NCI-H1694 (cell line): ENCODE data around the gene TMEM239.
"Not testable (repeated sequence)": the region's sequence is repeated elsewhere in the genome, so short reads cannot be mapped to it uniquely, and the experiment has no call there.

Experiments
- DNase-seq: peaks from one replicate; lab custom pipeline; 2025; lab: John Stamatoyannopoulos, UW

Gene TMEM239

GRCh38 chr20:2820896-2821869, 5.0 kb downstream of the TMEM239 start:
- DNase-seq, result no peak

- no peak for DNase-seq
Observed at GRCh38 chr20:2822073-2822472, 5.9 kb downstream of the TMEM239 start.

GRCh38 chr20:2825761-2826160, 9.6 kb downstream of the TMEM239 start:
- DNase-seq, result no peak

- no peak for DNase-seq
Observed at GRCh38 chr20:2826655-2827054, 10.5 kb downstream of the TMEM239 start.

GRCh38 chr20:2829376-2829775, 13.2 kb downstream of the TMEM239 start:
- DNase-seq, result no peak

- not testable (repeated sequence) for DNase-seq
Observed at GRCh38 chr20:2831206-2831605, 15.0 kb downstream of the TMEM239 start.

- no peak for DNase-seq
Observed at GRCh38 chr20:2833761-2834160, 17.6 kb downstream of the TMEM239 start.

GRCh38 chr20:2834401-2835110, 18.4 kb downstream of the TMEM239 start:
- DNase-seq, result no peak

GRCh38 chr20:2835331-2835796, 19.2 kb downstream of the TMEM239 start:
- no peak for DNase-seq

GRCh38 chr20:2836035-2836434, 19.9 kb downstream of the TMEM239 start:
- no peak for DNase-seq

- no peak for DNase-seq
Observed at GRCh38 chr20:2837221-2837960, 21.2 kb downstream of the TMEM239 start.

GRCh38 chr20:2838170-2838797, 22.1 kb downstream of the TMEM239 start:
- no peak for DNase-seq

GRCh38 chr20:2838847-2839671, 22.9 kb downstream of the TMEM239 start:
- no peak for DNase-seq

GRCh38 chr20:2839732-2840137, 23.6 kb downstream of the TMEM239 start:
- no peak for DNase-seq

- DNase-seq, result peak; percentile 80
Observed at GRCh38 chr20:2840138-2840966, 24.2 kb downstream of the TMEM239 start, which contains the start of the genes PCED1A and VPS16. Gene PCED1A, minus strand, starts transcription at chr20:2840655. Its CDS starts 743 bp downstream, at chr20:2839912. Gene VPS16, plus strand, starts transcription at chr20:2840745. Its CDS starts 30 bp downstream, at chr20:2840775.

- DNase-seq, result no peak
Observed at GRCh38 chr20:2840967-2841531, 24.9 kb downstream of the TMEM239 start.

- DNase-seq, result no peak
Observed at GRCh38 chr20:2845607-2846006, 29.4 kb downstream of the TMEM239 start.

GRCh38 chr20:2846698-2847097, 30.5 kb downstream of the TMEM239 start:
- no peak for DNase-seq

- no peak for DNase-seq
Observed at GRCh38 chr20:2847802-2848201, 31.6 kb downstream of the TMEM239 start.
